Astrocyte (in vitro differentiated cells and primary cell): Measurements from ENCODE around the gene PDE9A.

Experiments used
- CTCF ChIP-seq: IDR thresholded peaks from 2 replicates; pipeline ENCODE4 v1.5.1; 2011; ENCODE audit warnings: low read depth, mild to moderate bottlenecking, inconsistent platforms, low read length, moderate library complexity; ENCODE audit not compliant: insufficient read depth
- EZH2 ChIP-seq: IDR thresholded peaks from 2 replicates; pipeline ENCODE4 v1.6.1; 2012; ENCODE audit warnings: mild to moderate bottlenecking, low read length, inconsistent platforms; ENCODE audit not compliant: insufficient read depth

- TF ChIP-seq CTCF: no peak
- no peak for TF ChIP-seq EZH2
Observed at GRCh38 chr21:42616446-42616845, 37.0 kb upstream of the PDE9A start.
